SU-DHL-6 (cell line): ENCODE measurements around the gene C1QTNF5.

Experiments used
- H2AFZ ChIP-seq: fragments of 200-600 bp; sonication (generic); 2 replicates; pipeline ENCODE4 v1.6.1; 2014; ENCODE audit warnings: low read depth, mild to moderate bottlenecking, moderate library complexity, mixed read lengths, antibody characterized with exemption, low read length; ENCODE audit not compliant: severe bottlenecking
- H3F3A ChIP-seq: fragments of 200-600 bp; shearing (Covaris generic); 2 replicates; pipeline ENCODE4 v1.6.0; 2016; ENCODE audit warnings: antibody characterized with exemption, mild to moderate bottlenecking; ENCODE audit not compliant: insufficient read depth
- H3K27ac ChIP-seq: fragments of 200-600 bp; sonication (generic); 2 replicates; pipeline ENCODE4 v1.5.1; 2016; ENCODE audit warnings: low read depth, mild to moderate bottlenecking, low read length, moderate library complexity, mixed read lengths
- H3K27me3 ChIP-seq: fragments of 200-600 bp; sonication (generic), shearing (Covaris generic); 2 replicates; pipeline ENCODE4 v1.6.0; 2014; ENCODE audit warnings: mild to moderate bottlenecking, low read length
- H3K36me3 ChIP-seq: fragments of 200-600 bp; sonication (generic); 2 replicates; pipeline ENCODE4 v1.6.1; 2014; ENCODE audit warnings: mild to moderate bottlenecking, low read length, mixed read lengths
- H3K4me2 ChIP-seq: fragments of 300-600, 200-600 bp; shearing (Covaris generic), sonication (generic); 2 replicates; pipeline ENCODE4 v1.6.0; 2014; ENCODE audit warnings: low read length, low read depth, mild to moderate bottlenecking; ENCODE audit not compliant: poor library complexity, severe bottlenecking
- H3K4me3 ChIP-seq: fragments of 200-600 bp; sonication (generic); 2 replicates; pipeline ENCODE4 v1.5.1; 2014; ENCODE audit warnings: antibody characterized with exemption, low read length, mild to moderate bottlenecking, mixed read lengths; ENCODE audit not compliant: insufficient read depth, poor library complexity, severe bottlenecking
- H3K79me2 ChIP-seq: fragments of 200-600 bp; sonication (generic); 2 replicates; pipeline ENCODE4 v1.6.1; 2014; ENCODE audit warnings: mild to moderate bottlenecking, low read length, moderate library complexity; ENCODE audit not compliant: insufficient read depth
- H3K9ac ChIP-seq: fragments of 200-600 bp; sonication (generic); 2 replicates; pipeline ENCODE4 v1.7.0; 2014; ENCODE audit warnings: mild to moderate bottlenecking, low read length
- H3K9me2 ChIP-seq: fragments of 200-600 bp; sonication (generic); replicated peaks from 2 replicates; pipeline ENCODE4 v1.6.1; 2014; ENCODE audit warnings: low read length; ENCODE audit not compliant: insufficient read depth
- H3K9me3 ChIP-seq: fragments of 200-600 bp; sonication (generic); 2 replicates; pipeline ENCODE4 v1.6.1; 2014; ENCODE audit warnings: low read length, mixed read lengths; ENCODE audit not compliant: insufficient read depth
- H4K20me1 ChIP-seq: fragments of 200-600 bp; sonication (generic); 2 replicates; pipeline ENCODE4 v1.6.1; 2014; ENCODE audit warnings: low read depth, mild to moderate bottlenecking, antibody characterized with exemption, low read length, moderate library complexity, mixed read lengths
- EZH2phosphoT487 ChIP-seq: fragments of 200-600 bp; sonication (generic), shearing (Covaris generic); conservative IDR thresholded peaks from 2 replicates; pipeline ENCODE4 v1.6.1; 2018; ENCODE audit warnings: mild to moderate bottlenecking, antibody characterized with exemption, low read length, moderate library complexity, mixed read lengths
- TF ChIP-seq, protein P1 (sequence below): fragments of 200-600 bp; sonication (generic); IDR thresholded peaks from one replicate; pipeline ENCODE4 v1.5.1; 2017; ENCODE audit warnings: antibody characterized with exemption, mild to moderate bottlenecking, low read length, moderate library complexity; ENCODE audit not compliant: insufficient read depth, poor library complexity, severe bottlenecking

The C1QTNF5 gene

DNA sequence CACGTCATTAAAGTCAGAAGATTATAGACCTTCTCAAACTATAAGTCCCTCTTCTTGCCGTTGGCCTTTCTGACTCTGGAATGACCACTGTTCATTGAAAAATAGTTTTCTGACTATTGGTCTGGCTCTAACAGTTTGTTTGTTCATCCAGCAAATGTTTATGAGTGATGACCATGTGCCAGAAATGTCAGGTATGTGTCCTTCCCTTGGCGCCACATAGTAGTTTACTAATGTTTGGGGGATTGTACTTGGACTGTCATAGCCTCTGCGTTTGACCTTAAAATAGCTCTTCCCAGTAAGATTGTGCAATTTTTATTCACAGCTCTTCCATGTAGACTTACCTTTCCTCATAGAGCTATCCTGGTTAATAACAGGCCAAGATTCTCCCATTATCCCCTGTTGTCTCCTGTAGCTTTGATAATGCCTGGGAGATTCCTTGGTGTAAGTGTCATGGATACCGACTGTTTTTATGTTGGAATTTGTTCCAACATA is 37.4 kb downstream of the C1QTNF5 start:
- no peak overlapping the region for H3K9ac ChIP-seq
- TF ChIP-seq, protein P1, sequence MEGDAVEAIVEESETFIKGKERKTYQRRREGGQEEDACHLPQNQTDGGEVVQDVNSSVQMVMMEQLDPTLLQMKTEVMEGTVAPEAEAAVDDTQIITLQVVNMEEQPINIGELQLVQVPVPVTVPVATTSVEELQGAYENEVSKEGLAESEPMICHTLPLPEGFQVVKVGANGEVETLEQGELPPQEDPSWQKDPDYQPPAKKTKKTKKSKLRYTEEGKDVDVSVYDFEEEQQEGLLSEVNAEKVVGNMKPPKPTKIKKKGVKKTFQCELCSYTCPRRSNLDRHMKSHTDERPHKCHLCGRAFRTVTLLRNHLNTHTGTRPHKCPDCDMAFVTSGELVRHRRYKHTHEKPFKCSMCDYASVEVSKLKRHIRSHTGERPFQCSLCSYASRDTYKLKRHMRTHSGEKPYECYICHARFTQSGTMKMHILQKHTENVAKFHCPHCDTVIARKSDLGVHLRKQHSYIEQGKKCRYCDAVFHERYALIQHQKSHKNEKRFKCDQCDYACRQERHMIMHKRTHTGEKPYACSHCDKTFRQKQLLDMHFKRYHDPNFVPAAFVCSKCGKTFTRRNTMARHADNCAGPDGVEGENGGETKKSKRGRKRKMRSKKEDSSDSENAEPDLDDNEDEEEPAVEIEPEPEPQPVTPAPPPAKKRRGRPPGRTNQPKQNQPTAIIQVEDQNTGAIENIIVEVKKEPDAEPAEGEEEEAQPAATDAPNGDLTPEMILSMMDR, result no peak
- TF ChIP-seq EZH2phosphoT487, result no peak
- no peak overlapping the region for H3K27ac ChIP-seq
- H3K79me2 ChIP-seq, result no peaks in the 10 kb centered on the region
- no peaks in the 10 kb centered on the region for H3K9me2 ChIP-seq
- H3K27me3 ChIP-seq, result no peaks in the 10 kb centered on the region
- H3K4me2 ChIP-seq, result no peak overlapping the region
- H3K4me3 ChIP-seq, result no peak overlapping the region
- H4K20me1 ChIP-seq, result no peaks in the 10 kb centered on the region
- no peaks in the 10 kb centered on the region for H3F3A ChIP-seq
- no peak overlapping the region for H2AFZ ChIP-seq
- peaks cover 12% of the 10 kb centered on the region; the same call in 1 of the 2 replicates for H3K36me3 ChIP-seq
- no peaks in the 10 kb centered on the region for H3K9me3 ChIP-seq

DNA sequence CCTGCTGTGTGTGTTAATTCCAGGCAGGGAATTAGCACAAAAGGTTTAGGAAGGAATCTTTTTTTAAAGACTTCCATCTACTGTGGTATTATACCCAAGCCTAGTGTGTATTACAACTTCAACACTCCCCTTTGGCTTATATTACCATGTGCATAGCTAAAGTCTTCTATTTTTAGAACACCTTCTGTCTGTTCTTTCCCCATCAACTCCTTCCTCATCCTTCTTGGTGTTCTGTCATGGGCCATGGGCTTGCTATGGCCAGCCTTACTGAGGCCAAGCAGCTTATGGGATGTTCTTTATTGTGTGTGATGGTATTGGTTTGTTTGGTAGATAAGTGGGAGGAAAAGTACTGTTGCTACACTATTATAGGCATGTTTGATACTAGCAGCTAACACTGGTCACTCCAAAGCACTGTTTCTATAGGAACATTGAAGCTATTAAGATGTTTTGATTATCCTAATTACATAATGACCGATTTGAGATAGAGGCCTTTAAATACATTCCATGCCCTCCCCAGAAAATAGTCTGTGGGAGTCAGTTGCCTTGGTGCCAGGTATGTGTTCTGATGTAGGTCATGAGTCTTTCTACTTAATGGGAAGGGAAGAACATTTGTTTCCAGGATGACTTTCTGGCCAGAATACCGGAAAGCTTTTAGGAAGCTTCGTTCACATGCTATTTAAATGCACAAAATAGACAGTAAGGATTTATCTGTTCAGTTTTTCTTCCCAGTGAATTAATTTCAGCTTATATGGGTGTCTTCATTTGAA is 40.3 kb downstream of the C1QTNF5 start:
- Histone ChIP-seq H3K36me3 (peaks cover 20% of the 10 kb centered on the region), H4K20me1 (no peaks in the 10 kb centered on the region)

DNA sequence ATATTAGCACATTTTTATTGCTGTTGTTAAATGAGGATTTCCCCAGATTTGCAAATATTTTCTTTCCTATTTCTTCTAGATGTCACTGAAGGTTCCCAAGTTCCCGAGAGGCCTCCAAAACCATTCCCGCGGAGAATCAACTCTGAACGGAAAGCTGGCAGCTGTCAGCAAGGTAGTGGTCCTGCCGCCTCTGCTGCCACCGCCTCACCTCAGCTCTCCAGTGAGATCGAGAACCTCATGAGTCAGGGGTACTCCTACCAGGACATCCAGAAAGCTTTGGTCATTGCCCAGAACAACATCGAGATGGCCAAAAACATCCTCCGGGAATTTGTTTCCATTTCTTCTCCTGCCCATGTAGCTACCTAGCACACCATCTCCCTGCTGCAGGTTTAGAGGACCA is 41.3 kb downstream of the C1QTNF5 start:
- H4K20me1 ChIP-seq, result no peaks in the 10 kb centered on the region
- no peaks in the 10 kb centered on the region for H3K9me2 ChIP-seq
- H3K27ac ChIP-seq, result no peak overlapping the region
- H3K4me3 ChIP-seq, result no peak overlapping the region
- no peak overlapping the region for H3K9ac ChIP-seq
- no peaks in the 10 kb centered on the region for H3K27me3 ChIP-seq
- no peak overlapping the region for H2AFZ ChIP-seq
- peaks cover 20% of the 10 kb centered on the region for H3K36me3 ChIP-seq
- no peak overlapping the region for H3K4me2 ChIP-seq
- no peaks in the 10 kb centered on the region for H3K9me3 ChIP-seq
- no peaks in the 10 kb centered on the region for H3K79me2 ChIP-seq
- H3F3A ChIP-seq, result no peaks in the 10 kb centered on the region
- TF ChIP-seq, protein P1, result no peak
- no peak for TF ChIP-seq EZH2phosphoT487

More for the DNA sequence above, 40.3 kb downstream of the C1QTNF5 start:
- Histone ChIP-seq H2AFZ (no peak overlapping the region), H3K9ac (no peak overlapping the region), H3K27ac (no peak overlapping the region), H3K9me3 (no peaks in the 10 kb centered on the region), H3K4me3 (no peak overlapping the region), H3K9me2 (no peaks in the 10 kb centered on the region), H3K79me2 (no peaks in the 10 kb centered on the region), H3K27me3 (no peaks in the 10 kb centered on the region), H3F3A (no peaks in the 10 kb centered on the region), H3K4me2 (no peak overlapping the region)
- TF ChIP-seq, protein P1, result no peak
- no peak for TF ChIP-seq EZH2phosphoT487
